ENCODE measurements around the gene AIF1L. TPM values are rescaled to one million over a fixed set of nuclear protein-coding genes. Genes with fewer than 3 reads are reported as not detected.

Gene AIF1L
- total and polyA plus RNA-seq, 2 of the 13 experiments (the other 11 are each of a cell fraction or from before 2014, with no cell fraction given), result 12.4 to 36.5 TPM

GRCh38 chr9:131113655-131114054 is 17.3 kb downstream of the AIF1L start (continued):
- no peak for TF ChIP-seq ZBED4 (CRISPR knock-in tag; IDR thresholded peaks at IDR 0.05; ENCODE audit: borderline replicate concordance)
- TF ChIP-seq FOXK1 (CRISPR knock-in tag; IDR thresholded peaks at IDR 0.05; ENCODE audit: borderline replicate concordance, low read depth), result no peak

GRCh38 chr9:131114084-131114535 is 17.8 kb downstream of the AIF1L start:
- H3K36me3 ChIP-seq (replicated peaks in 1 of 2; ENCODE audit: control insufficient read depth in 1 of 2, insufficient read depth in 2 of 2, low read length in 2 of 2), result peaks cover 0 to 1% of the 10 kb centered on the region in 2 experiments; a peak in 1 of 5 replicates
- H3K27ac ChIP-seq (ENCODE audit: extremely low read length, insufficient read depth, low read length), result no peak overlapping the region
- ATAC-seq (no peak), FAIRE-seq (no peak), DNase-seq (ENCODE audit: low spot score) (no peak)
- no peak overlapping the region for H2AFZ ChIP-seq (ENCODE audit: low read length)
- no peaks in the 10 kb centered on the region for H4K20me1 ChIP-seq (ENCODE audit: insufficient read depth, low read length)
- ChIA-PET POLR2A (no interaction called here), CTCF (ENCODE audit: low intra/inter-chr PET ratio, low total read pairs) (no interaction called here)
- H3K4me3 ChIP-seq (replicated peaks in 1 of 3; ENCODE audit: insufficient read depth in 1 of 3, low read depth in 2 of 3, low read length in 3 of 3), result no peak overlapping the region
- no peak overlapping the region for H3K9ac ChIP-seq (ENCODE audit: insufficient read depth, low read depth, low read length)
- 88% methylated on average over 6 of the region's 8 CpGs for WGBS (ENCODE audit: low lambda C conversion rate)
- peaks cover 0 to 3% of the 10 kb centered on the region in 2 experiments; a peak in 1 of 5 replicates for H3K27me3 ChIP-seq (ENCODE audit: control insufficient read depth in 1 of 2, insufficient read depth in 2 of 2, low read length in 2 of 2)
- peaks cover 17% of the 10 kb centered on the region for H3K4me1 ChIP-seq (ENCODE audit: insufficient read depth, low read length)
- no peaks in the 10 kb centered on the region for H3K9me3 ChIP-seq (ENCODE audit: low read length)
- BruUV-seq (replicated peaks), result no TSS peak
- no peaks in the 10 kb centered on the region for H3K79me2 ChIP-seq (ENCODE audit: insufficient read depth, low read length)
- in situ Hi-C loops (cut with HindIII; ENCODE audit: extremely low pct_ligation_motif_present, low pct_unique_long_range_greater_than_20kb), result no loop called here
- no peak overlapping the region for H3K4me2 ChIP-seq (ENCODE audit: low read depth, low read length)
- intact Hi-C loops (cut with micrococcal nuclease; ENCODE audit: unreplicated experiment), result no loop called here
- TF ChIP-seq ZNF367 (CRISPR knock-in tag; IDR thresholded peaks at IDR 0.05; ENCODE audit: borderline replicate concordance), result no peak
- no peak for TF ChIP-seq ZZZ3 (CRISPR knock-in tag; IDR thresholded peaks at IDR 0.05; ENCODE audit: borderline replicate concordance)
- no peak for TF ChIP-seq NFATC3 (CRISPR knock-in tag; IDR thresholded peaks at IDR 0.05)
- no peak for TF ChIP-seq RBAK (CRISPR knock-in tag; IDR thresholded peaks at IDR 0.05)
- TF ChIP-seq ZNF576 (CRISPR knock-in tag; IDR thresholded peaks at IDR 0.05), result no peak
- TF ChIP-seq SMAD9 (CRISPR knock-in tag; IDR thresholded peaks at IDR 0.05), result no peak
- TF ChIP-seq ARID5B (CRISPR knock-in tag; IDR thresholded peaks at IDR 0.05), result no peak
- TF ChIP-seq ZNF883 (CRISPR knock-in tag; IDR thresholded peaks at IDR 0.05; ENCODE audit: not compliant biosample characterization), result no peak
- no peak for TF ChIP-seq ZNF83 (CRISPR knock-in tag; IDR thresholded peaks at IDR 0.05; ENCODE audit: borderline replicate concordance)
- TF ChIP-seq ZNF800 (CRISPR knock-in tag; IDR thresholded peaks at IDR 0.05), result no peak
